HG02759 (cell line): ENCODE measurements around the gene YBEY.

Experiments
- ATAC-seq: cut with Tn5 transposase; IDR thresholded peaks from one replicate; pipeline ENCODE4 v1.9.1; 2021; ENCODE audit warnings: mild to moderate bottlenecking, moderate library complexity; ENCODE audit not compliant: unreplicated experiment

The YBEY gene

GRCh38 chr21:46325073-46325912, 39.2 kb downstream of the YBEY start:
- no peak for ATAC-seq

DNA sequence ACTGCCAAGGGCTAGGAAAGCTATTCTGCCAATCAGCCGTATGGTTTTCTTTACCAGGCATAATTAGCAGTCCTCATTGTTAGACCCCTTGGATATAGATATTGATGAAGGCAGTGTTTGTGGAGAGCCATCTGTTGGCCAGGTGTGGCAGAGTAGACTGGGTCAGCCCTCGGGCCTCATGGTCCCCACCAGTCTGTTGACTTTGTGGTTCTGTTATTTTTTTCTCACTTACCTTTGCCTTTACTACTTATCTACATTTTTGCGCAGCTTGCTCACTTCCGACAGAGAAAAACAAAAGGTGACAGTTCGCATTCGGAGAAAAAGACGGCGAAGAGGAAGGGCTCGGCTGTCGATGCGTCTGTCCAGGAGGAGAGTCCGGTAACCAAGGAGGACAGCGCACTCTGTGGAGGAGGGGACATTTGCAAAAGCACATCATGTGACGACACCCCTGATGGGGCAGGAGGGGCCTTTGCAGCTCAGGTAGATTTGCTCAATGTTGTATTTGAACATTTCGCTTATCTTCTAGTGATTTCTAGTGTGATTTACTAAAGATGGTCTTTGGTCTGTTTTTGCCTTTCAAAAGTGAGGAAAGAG, 40.1 kb downstream of the YBEY start:
- ATAC-seq: no peak

- ATAC-seq: no peak
Measured at GRCh38 chr21:46327711-46328110, 41.6 kb downstream of the YBEY start.

- no peak for ATAC-seq
Measured at GRCh38 chr21:46328151-46328550, 42.0 kb downstream of the YBEY start.

DNA sequence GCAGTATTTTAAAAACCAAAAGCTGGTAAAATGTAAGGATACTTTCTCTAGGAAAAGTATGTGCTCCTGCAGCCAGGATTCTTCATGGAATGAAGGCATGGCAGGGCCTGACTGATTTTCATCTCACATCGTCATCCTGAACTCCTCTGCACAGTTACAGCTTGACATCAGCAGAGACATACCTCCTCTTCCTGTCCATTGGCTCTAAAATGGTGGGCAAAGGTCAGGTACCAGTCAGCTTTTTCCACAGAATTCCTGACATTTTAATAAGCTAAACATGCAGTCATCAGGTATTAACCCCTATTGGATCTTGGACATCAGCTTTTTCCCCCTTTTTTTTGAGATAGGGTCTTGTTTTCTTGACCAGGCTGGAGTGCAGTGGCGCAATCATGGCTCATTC, 43.7 kb downstream of the YBEY start:
- no peak for ATAC-seq

GRCh38 chr21:46334351-46335140, 48.4 kb downstream of the YBEY start:
- no peak for ATAC-seq

GRCh38 chr21:46336603-46337002, 50.5 kb downstream of the YBEY start:
- no peak for ATAC-seq

GRCh38 chr21:46340998-46341397, 54.9 kb downstream of the YBEY start:
- ATAC-seq: no peak

DNA sequence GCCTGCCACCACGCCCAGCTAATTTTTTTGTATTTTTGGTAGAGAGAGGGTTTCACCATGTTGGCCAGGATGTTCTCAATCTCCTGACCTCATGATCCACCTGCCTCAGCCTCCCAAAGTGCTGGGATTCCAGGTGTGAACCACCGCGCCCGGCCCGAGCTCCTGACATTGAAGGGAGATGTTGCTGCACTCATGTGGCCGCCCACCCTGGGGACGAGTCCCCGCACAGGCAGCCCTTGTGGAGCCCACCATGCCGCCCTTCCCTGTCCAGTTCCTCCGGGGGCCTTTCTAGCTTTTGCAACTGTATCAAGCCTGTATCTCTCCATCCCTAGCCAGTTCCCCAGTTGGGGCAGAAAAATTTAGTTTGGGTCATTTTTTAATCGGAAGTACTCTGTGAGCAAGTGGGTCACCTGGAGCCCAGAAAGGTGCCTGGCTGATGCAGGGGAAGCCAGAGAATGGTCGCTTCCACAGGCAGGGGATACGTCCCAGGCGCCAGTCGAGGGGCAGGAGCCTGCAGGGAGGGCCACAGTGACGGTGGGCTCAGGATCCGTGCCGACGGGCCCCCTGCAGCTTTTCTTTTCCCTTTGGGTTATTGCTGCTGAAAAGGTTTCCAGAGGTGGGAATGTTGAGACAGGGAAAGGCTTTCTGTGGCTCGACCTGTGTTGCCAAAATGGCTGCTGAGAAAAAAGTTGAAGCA, 58.2 kb downstream of the YBEY start:
- no peak for ATAC-seq

DNA sequence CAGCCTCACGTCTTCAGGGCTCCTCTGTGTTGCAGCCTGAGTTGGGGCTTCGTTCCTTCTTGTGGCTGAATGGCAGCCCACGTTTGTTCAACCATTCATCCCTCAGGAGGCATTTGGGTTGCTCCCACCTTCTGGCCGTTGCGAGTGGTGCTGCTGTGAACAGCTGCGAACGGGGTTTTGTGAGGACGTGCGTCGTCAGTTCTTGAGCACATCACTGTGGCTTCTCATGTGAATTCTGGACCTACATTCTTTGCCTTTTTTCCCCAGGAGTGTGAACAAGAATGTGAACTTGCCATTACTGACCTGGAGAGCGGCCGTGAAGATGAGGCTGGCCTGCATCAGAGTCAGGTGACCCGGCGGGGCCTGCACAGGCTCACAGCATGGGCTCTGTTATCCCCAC, 59.7 kb downstream of the YBEY start:
- no peak for ATAC-seq

- ATAC-seq: no peak
Measured at GRCh38 chr21:46346296-46347202, 60.4 kb downstream of the YBEY start.

- ATAC-seq: no peak
Measured at GRCh38 chr21:46347203-46347550, 61.0 kb downstream of the YBEY start.
